MV-4-11 (cell line): ENCODE results near the gene PTPRN2.

Experiments used
- DNase-seq: peaks from one replicate; lab custom pipeline; 2025; lab: John Stamatoyannopoulos, UW

PTPRN2 gene

GRCh38 chr7:158133515-158134271 lies 453.9 kb downstream of the PTPRN2 start:
- no peak for DNase-seq

GRCh38 chr7:158133057-158133456 lies 454.6 kb downstream of the PTPRN2 start:
- no peak for DNase-seq

- DNase-seq: no peak
Measured at GRCh38 chr7:158130023-158130409, 457.6 kb downstream of the PTPRN2 start.

- no peak for DNase-seq
Measured at GRCh38 chr7:158129037-158130022, 458.3 kb downstream of the PTPRN2 start.

- no peak for DNase-seq
Measured at GRCh38 chr7:158128572-158128971, 459.1 kb downstream of the PTPRN2 start.

GRCh38 chr7:158127241-158127640 lies 460.4 kb downstream of the PTPRN2 start:
- no peak for DNase-seq

- DNase-seq: no peak
Measured at GRCh38 chr7:158126661-158127060, 461.0 kb downstream of the PTPRN2 start.

GRCh38 chr7:158125721-158126120 lies 461.9 kb downstream of the PTPRN2 start:
- DNase-seq: no peak

- no peak for DNase-seq
Measured at GRCh38 chr7:158125091-158125490, 462.5 kb downstream of the PTPRN2 start.

GRCh38 chr7:158124671-158125079 lies 462.9 kb downstream of the PTPRN2 start:
- no peak for DNase-seq

GRCh38 chr7:158123753-158124152 lies 463.9 kb downstream of the PTPRN2 start:
- no peak for DNase-seq

- no peak for DNase-seq
Measured at GRCh38 chr7:158123214-158123613, 464.4 kb downstream of the PTPRN2 start.

GRCh38 chr7:158121441-158122045 lies 466.1 kb downstream of the PTPRN2 start:
- no peak for DNase-seq

- no peak for DNase-seq
Measured at GRCh38 chr7:158120716-158121115, 466.9 kb downstream of the PTPRN2 start.

GRCh38 chr7:158120316-158120715 lies 467.3 kb downstream of the PTPRN2 start:
- DNase-seq: no peak

- DNase-seq: no peak
Measured at GRCh38 chr7:158117341-158118222, 470.0 kb downstream of the PTPRN2 start.

- DNase-seq: no peak
Measured at GRCh38 chr7:158116235-158116634, 471.4 kb downstream of the PTPRN2 start.

GRCh38 chr7:158114056-158114850 lies 473.4 kb downstream of the PTPRN2 start:
- no peak for DNase-seq

- DNase-seq: no peak
Measured at GRCh38 chr7:158113321-158114025, 474.1 kb downstream of the PTPRN2 start.
